ENCODE results near the gene NMNAT2.

NMNAT2 gene

GRCh38 chr1:183394435-183394834 lies 23.7 kb downstream of the NMNAT2 start:
- no peak for ATAC-seq
- TF ChIP-seq PATZ1 (CRISPR knock-in tag; IDR thresholded peaks at IDR 0.05; ENCODE audit: borderline replicate concordance) (no peak), BACH2 (CRISPR knock-in tag; IDR thresholded peaks at IDR 0.05; ENCODE audit: borderline replicate concordance) (no peak), ARNTL (CRISPR knock-in tag; IDR thresholded peaks at IDR 0.05; ENCODE audit: borderline replicate concordance, low read depth) (no peak), ZFP3 (CRISPR knock-in tag; IDR thresholded peaks at IDR 0.05) (no peak), CSDC2 (CRISPR knock-in tag; IDR thresholded peaks at IDR 0.05) (no peak), GLIS3 (CRISPR knock-in tag; IDR thresholded peaks at IDR 0.05) (no peak), ZFP30 (CRISPR knock-in tag; IDR thresholded peaks at IDR 0.05) (no peak), CREB5 (CRISPR knock-in tag; IDR thresholded peaks at IDR 0.05; ENCODE audit: low read depth) (no peak), PPARA (CRISPR knock-in tag; IDR thresholded peaks at IDR 0.05; ENCODE audit: borderline replicate concordance) (no peak), ISL1 (CRISPR knock-in tag; IDR thresholded peaks at IDR 0.05) (no peak), ZNF8 (CRISPR knock-in tag; IDR thresholded peaks at IDR 0.05) (no peak)

- TF ChIP-seq TSHZ2 (CRISPR knock-in tag; IDR thresholded peaks at IDR 0.05), result no peak
- no peak for TF ChIP-seq ZNF8 (CRISPR knock-in tag; IDR thresholded peaks at IDR 0.05)
- TF ChIP-seq ZNF565 (CRISPR knock-in tag; conservative IDR thresholded peaks at IDR 0.05; ENCODE audit: low read depth), result no peak
- no peak for TF ChIP-seq PPARA (CRISPR knock-in tag; IDR thresholded peaks at IDR 0.05; ENCODE audit: borderline replicate concordance)
- no peak for TF ChIP-seq OSR1 (CRISPR knock-in tag; IDR thresholded peaks at IDR 0.05)
- no peak for TF ChIP-seq ZC3H10 (CRISPR knock-in tag; IDR thresholded peaks at IDR 0.05)
- no peak for TF ChIP-seq ZFP3 (CRISPR knock-in tag; IDR thresholded peaks at IDR 0.05)
- no peak for TF ChIP-seq GLIS3 (CRISPR knock-in tag; IDR thresholded peaks at IDR 0.05)
- TF ChIP-seq RARB (CRISPR knock-in tag; IDR thresholded peaks at IDR 0.05), result no peak
- TF ChIP-seq BACH2 (CRISPR knock-in tag; IDR thresholded peaks at IDR 0.05; ENCODE audit: borderline replicate concordance), result no peak
- no peak for TF ChIP-seq CREB5 (CRISPR knock-in tag; IDR thresholded peaks at IDR 0.05; ENCODE audit: low read depth)
Measured at GRCh38 chr1:183391863-183392262, 26.3 kb downstream of the NMNAT2 start.

GRCh38 chr1:183390561-183390960 lies 27.6 kb downstream of the NMNAT2 start:
- ATAC-seq, result no peak
- TF ChIP-seq GLIS3 (CRISPR knock-in tag; IDR thresholded peaks at IDR 0.05), result no peak
- TF ChIP-seq ZC3H10 (CRISPR knock-in tag; IDR thresholded peaks at IDR 0.05), result no peak
- TF ChIP-seq ISL1 (CRISPR knock-in tag; IDR thresholded peaks at IDR 0.05), result no peak
- TF ChIP-seq PPARA (CRISPR knock-in tag; IDR thresholded peaks at IDR 0.05; ENCODE audit: borderline replicate concordance), result no peak
- TF ChIP-seq CREB5 (CRISPR knock-in tag; IDR thresholded peaks at IDR 0.05; ENCODE audit: low read depth), result no peak
- TF ChIP-seq TOX (CRISPR knock-in tag; IDR thresholded peaks at IDR 0.05; ENCODE audit: borderline replicate concordance), result no peak
- no peak for TF ChIP-seq CSDC2 (CRISPR knock-in tag; IDR thresholded peaks at IDR 0.05)
- no peak for TF ChIP-seq ZFP30 (CRISPR knock-in tag; IDR thresholded peaks at IDR 0.05)
- no peak for TF ChIP-seq ZNF565 (CRISPR knock-in tag; conservative IDR thresholded peaks at IDR 0.05; ENCODE audit: low read depth)
- no peak for TF ChIP-seq ZNF8 (CRISPR knock-in tag; IDR thresholded peaks at IDR 0.05)
- TF ChIP-seq ESRRG (CRISPR knock-in tag; IDR thresholded peaks at IDR 0.05), result no peak
- TF ChIP-seq TSHZ2 (CRISPR knock-in tag; IDR thresholded peaks at IDR 0.05), result no peak
- no peak for TF ChIP-seq RARB (CRISPR knock-in tag; IDR thresholded peaks at IDR 0.05)
- TF ChIP-seq PATZ1 (CRISPR knock-in tag; IDR thresholded peaks at IDR 0.05; ENCODE audit: borderline replicate concordance), result no peak
- TF ChIP-seq ZFP3 (CRISPR knock-in tag; IDR thresholded peaks at IDR 0.05), result no peak
- TF ChIP-seq SNAI2 (CRISPR knock-in tag; IDR thresholded peaks at IDR 0.05), result no peak

More at GRCh38 chr1:183391863-183392262, 26.3 kb downstream of the NMNAT2 start:
- no peak for ATAC-seq

Data from SK-N-SH treated with all-trans-retinoic acid at 6 μM for 48 hours (cell line).